Measurements from ENCODE around the gene KRT3.
"Not testable (repeated sequence)": the region's sequence is repeated elsewhere in the genome, so short reads cannot be mapped to it uniquely, and the experiment has no call there.

KRT3 gene

DNA sequence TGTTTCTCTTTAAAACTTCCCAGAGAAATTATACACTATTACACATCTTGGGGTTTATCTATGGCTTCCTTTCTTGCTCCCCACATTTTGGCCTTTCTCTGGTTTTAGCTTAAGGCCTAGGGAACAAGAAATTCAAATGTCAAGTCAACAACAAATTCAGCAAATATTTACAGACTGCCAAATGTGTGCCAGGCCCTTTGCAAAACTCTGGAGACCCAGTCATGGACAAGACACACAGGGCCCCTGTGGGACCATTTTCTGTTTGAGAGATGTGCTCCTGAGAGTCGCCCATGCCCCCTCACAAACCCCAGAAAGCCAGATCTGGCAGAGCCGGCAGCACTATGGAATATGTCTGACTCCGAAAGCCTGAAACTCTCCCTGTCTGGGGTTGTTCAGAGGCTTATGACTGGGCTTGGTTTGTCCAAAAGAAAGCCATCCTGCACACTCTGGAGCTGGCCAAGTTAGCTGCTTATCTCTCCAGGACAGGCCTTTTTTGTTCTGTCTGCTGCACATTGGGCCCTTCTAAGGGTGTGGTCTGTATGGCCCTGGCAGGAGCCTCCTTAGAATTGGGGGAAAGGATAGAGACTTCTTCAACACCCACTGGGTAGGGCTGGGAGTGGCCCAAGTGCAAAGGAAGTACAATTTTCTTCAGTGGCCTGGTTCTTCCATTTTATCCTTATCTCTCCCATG lies 1.1 kb upstream of the KRT3 start:
- DNase-seq, result no peak

DNA sequence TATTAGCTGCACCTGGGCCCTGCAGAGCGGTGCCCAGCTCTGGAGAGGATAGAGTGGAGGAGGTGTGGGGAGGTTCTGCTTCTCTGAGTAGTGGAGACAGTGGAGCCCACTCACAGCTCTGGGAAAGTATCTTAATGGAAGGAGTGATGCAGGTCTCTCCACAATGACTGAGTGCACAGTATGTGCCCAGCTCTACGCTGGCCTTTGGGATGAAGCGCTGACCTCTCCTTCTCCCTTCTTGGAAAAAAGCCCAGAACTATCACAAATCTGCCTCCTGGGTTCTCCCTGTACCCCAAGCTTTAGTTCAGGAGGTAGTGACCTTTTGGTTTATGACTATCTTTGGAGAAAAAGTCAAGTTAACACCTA lies 495 bp upstream of the KRT3 start:
- no peak for DNase-seq

DNA sequence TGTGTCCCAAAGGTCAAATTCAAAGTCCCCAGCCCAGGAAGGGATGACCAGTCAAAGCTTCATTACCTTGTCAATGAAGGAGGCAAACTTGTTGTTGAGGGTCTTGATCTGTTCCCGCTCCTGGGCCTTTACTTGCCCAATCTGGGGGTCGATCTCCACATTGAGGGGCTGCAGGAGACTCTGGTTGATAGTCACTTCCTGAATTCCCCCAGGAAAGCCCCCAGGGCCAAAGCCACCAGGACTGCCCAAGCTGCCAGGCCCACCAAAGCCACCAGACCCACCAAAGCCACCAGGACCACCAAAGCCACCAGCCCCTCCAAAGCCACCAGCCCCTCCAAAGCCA lies 614 bp downstream of the KRT3 start:
- not testable (repeated sequence) for DNase-seq

DNA sequence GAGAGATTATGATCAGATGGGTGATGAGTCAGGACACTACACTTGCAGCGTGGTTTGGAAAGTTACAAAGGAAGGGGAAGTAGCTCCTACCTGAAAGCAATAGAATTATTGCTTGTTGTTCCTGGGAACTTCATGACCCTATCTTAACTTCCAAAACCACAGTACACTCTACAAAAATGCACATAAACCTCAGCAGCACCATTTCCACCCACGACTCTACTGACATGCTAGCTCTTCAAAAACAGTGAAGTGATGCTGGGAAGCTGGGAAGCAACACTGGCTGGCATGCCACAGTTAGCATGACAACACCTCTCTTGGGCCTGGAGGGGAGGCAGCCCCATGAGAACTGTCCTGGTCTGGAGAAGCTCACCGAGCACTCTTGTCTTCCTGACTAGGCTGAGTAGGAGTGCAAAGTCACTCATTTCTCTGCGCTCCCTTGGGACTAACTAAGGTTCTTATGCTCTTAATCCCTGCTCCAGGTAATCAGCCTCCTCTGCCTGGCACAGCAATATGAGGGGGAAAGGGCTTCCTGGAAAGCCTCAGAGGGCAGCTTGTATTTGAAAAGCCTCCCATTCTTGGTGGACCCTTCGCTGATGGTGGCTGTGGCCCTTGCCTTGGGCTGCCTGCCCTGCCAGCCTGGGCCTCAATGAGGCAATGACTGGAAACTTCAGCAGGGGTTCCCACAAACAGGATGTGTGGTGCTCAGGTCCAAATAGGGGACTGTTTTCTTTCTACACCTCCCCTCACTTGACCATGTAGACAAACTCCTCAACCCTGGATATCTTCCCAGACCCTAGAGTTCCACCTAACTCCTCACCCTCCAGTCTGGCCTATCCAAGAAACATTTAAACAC lies 1.2 kb downstream of the KRT3 start:
- DNase-seq, result no peak

DNA sequence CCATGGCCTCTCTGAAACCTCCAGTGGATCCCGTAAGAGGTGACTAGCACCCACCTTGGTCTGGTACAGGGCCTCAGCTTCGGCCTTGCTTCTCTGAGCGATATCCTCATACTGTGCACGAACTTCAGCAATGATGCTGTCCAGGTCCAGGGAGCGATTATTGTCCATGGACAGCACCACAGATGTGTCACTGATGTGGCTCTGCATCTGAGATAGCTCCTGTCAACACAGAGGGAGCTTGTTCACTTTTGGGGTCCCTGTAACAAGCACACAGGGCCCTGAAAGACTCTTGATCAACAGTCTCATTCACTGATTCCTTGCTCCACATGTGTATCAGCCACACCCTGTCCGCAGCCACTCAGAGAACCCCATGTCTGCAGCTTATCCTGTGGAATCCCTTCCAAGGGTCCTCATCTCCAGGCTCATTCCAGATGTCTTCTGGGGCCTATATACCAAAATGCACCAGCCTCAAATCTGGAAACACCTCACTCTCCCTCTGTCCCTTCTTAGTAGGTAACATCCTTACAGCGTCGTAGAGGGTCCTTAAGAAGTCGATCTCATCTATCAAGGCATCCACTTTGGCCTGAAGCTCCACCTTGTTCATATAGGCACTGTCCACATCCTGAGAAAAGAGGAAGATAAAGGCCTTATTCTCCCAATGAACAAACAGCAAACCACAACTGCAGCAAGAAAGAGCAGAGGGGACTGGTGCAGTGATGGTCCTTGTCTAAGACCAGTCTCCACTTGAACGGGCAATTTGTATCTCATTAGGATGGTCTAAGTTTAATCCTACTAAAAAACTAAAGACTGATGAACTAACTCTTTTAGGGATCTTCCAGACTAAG lies 3.5 kb downstream of the KRT3 start:
- no peak for DNase-seq

DNA sequence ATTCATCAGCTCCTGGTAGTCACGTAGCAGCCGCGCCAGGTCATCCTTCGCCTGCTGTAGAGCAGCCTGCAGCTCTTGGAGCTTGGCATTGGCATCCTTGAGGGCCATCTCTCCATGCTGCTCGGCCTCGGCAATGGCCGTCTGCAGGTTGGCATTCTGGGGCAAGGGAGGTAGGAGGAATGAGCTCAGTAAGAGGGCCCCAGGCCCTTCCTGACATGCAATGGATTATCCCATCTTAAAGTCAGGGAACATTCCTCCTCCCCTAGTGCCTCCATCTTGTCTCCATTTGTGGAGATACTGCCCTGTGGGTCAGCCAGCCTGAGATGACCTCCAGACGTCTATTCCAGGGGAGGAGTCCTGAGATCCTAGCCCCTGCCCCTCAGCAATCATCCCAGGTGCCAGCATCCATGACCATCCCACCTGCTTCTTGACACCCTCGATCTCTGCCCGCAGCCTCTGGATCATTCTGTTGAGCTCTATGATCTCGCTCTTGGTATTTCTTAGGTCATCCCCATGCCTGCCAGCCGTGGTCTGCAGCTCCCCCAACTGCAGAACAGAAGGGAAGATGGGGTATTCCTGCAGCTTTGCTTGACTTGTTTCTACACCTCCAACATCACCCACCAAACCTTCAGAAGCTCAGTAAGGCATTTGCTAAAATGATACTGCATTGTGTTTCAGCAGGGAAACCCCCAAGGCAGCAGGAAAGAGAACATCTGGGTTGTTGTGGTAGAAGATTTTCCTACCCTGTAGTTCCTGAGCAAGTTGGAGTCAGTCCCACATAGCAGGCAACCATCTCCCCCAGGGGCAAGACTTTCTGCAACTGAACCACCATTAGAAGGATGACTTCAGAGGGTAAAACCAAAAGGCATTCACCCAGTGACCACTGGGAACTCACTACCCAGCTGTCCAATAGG lies 4.4 kb downstream of the KRT3 start:
- no peak for DNase-seq

DNA sequence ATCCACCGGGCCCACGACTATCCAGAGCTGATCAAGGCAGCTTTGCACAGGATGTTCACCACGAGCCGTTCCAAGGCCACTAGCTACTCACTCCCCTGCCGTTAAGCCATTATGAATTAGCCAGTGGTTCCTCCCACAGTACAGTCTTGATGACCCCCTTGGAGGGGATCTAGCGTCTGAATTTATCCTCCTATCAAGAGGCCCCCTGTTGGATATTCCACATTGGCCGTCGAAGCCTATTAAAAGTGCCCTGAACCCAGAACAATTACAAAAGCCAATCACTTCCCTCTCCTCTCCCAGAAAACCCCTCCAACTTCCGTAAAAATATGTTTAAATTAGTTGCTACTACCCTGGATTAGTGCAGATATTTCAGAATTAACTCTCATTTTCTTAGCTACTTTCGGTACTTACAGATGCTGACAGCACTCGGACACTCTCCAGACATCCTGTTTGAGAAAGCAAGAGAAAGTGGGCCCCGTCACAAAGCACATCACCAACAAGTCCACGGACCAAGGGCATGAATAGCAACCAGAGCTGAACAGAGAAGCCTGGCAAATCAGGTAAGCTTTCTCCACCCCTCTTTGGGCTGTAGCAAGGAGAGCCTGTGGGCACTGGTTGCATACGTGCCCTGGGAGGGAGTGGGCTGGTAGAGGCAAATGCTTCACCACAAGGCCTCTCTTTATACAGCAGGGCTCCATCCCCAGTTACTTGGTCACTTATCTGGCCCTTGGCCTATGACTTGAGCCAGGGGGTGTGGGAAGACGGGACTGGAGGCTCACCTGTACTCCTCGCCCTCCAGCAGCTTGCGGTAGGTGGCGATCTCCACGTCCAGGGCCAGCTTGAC lies 5.3 kb downstream of the KRT3 start:
- DNase-seq, result no peak

DNA sequence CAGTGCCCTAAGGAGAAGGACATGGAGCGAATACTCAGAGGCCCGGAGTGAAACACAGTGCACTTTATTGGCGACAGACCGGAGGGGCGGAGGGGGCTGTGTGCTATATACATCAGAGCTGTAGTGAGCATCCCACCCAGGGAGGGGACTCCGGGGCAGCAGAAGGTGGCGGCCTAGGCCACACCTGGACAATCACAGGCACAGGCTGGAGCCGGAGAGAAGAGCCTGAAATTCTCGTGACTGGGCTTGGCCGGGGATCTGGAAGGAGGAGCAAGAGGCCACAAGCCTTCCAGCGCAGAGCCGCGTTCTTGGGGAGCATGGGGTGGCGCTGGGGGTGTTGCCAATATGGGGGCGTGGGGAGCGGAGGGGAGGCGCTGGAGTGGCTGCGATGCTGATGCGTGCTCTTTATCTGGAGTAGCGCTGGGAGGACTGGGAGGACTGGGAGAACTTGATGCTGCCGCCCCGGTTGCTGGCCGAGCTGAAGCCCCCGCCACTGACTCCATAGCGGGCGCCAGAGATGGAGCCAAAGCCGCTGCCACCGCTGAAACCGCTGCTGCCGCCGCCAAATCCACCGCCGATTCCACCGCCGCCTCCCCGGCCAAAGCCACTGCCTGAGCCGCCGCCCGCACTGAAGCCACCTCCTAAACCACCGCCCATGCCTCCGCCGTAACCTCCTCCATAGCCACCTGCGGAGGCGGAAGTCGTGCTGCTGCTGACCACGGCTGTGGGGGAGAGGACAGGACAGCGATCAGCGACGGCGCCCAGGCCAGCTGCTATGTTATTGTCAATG lies 6.1 kb downstream of the KRT3 start:
- DNase-seq, result no peak

DNA sequence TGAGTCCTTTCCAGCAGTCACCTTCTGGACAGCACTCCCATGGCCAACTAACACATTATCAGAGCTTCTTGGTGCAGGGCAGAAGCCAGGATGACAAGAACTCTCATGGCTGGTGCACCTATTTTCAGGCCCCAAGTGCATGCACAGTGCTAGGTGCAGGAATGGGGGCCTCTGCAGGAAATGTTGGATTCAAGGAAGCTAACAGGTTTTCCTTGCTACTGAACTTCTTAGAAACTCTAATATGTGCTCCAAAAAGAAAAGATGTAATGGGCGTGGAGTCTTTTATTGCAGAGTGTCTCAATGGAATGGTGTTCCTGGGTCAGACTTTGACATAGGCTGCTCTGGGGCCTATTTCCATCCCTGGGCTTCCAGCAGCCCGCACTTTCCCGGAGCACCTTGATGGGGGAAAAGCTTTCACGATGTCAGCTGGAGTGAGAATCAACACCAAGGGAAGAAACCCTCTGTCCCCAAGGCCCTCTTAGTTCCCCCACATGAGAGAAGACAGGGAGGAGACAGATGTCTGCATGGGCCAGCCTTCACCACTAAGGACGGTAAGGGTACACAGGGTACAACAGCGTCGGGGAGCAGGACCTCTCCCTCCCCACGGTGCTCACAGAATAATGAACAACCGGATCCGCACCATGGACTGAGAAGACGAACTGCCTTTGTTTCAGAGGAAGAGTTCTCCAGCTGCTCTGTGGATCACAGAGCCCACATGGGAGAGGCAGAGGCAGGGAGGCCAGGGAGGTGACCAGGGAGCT lies 6.9 kb downstream of the KRT3 start:
- no peak for DNase-seq

DNA sequence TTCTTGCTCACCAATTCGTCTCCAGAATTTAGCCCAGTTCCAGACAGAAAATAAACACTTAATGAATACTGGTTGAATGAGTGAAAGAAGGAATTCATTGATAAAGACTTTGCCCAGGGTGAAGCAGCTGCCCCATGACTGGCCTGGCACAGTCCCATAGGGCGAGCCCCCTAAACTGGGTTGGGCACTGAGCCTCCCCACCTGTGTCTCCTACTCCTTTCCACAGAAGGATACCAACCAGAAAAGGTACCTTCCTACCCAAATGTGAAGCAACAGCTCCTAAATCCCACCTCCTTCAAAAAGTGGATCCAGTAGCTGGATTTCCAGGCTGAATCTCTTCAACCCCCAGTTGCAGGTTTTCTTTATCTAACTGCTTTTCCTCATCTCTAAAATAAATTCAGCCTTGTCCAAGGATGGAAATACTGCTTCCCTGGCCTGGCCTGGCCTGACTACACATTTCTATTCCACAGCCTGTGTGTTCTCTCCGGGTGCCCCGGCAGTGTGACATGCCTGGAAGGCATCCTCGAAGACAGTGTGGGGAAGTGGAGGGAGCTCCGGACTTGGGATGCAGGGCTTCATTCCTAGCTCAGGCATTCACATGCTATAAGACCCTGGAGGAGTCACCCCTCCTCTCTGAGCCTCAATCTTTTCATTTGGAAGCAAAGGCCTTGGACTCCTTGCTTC lies 7.6 kb downstream of the KRT3 start:
- no peak for DNase-seq

DNA sequence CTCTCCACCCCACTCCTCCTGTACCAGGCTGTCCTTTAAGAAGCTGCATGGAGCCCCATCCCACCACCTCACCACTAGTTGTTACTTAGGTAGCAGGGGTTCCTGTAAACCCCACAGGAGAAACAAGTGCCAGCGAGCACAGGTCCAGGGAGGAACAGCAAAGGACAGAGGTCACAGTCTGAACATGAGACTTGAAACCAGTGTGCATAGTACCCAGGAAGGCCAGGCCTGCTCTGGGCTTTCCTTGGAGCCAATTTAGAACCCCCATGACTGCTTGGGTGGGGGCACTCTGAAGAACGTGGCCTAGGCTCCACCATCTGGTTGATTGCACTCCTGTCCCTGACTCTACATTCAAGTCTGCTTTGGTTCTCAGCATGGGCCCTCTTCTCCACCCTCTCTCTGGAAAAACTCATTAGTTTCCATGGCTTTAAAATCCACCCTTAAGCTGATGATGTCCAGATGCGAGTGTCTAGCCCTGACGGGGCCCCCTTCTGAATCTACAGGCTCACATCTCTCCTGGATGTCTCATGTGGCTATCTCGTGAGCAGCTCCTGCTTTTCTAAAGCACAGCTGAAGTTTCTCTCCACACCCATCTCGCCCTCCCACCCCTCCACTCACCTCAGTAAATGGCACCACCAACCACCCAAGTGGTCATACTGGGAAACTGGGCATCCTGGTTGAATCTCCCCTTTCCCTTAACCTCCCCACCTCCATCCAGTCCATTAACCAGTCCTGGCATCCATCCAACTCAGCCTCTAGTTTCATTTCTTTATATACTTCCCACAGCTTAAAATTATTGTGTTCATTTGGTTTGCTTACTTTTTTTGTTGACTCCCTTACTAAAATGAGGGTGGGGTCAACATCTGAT lies 8.4 kb downstream of the KRT3 start:
- no peak for DNase-seq

DNA sequence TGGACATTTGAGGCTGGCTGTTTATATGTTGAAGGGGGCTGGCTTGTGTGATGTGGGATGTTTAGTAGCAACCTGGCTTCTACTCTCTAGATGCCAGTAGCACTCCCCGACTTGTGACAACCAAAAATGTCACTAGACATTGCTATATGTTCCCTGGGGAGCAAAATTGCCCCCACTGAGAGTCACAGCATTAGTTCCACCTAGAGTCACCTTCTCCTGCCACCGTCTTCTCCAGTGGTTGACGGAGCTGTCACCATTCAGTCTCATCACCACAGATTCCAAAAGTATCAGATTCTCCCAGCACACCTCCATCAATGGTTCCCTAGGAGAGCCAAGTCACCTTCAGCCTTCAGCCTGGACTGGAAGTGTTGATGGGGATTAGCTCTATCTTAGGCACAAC lies 11.0 kb downstream of the KRT3 start:
- DNase-seq, result no peak

DNA sequence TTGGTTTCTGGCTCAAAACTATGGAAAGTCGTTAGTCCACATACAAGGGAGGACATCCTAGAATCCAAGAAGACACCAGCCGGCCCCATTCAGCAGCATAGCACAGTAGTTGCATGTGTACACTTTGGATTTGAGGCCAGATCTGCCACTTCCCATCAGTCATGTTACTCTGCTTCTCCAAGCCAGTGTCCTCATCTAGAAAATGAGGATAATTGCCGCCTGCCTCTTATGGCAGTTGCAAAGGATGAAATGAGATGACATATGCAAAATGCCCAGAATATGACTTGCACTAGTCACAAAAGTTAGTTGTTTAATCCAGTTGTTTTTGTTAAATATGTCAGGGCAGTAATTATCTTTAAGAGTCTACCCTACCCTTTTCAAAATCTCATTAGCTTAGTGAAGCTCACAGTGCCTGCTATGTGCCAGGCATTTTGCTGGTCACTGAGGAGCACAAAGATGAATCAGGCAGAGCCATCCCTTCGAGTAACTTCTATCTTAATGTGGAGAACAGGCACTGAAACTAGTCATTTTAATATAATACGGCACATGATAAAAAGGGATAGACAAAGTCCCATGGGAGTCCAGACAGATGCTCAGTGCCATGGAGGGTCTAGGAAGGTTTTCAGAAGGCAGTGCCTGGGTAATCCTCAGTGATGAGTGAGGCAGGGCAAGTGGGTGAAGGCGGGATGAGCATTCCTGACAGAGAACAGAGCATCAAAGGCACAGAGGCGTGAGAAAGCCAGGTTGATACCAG lies 12.2 kb downstream of the KRT3 start:
- DNase-seq, result no peak

DNA sequence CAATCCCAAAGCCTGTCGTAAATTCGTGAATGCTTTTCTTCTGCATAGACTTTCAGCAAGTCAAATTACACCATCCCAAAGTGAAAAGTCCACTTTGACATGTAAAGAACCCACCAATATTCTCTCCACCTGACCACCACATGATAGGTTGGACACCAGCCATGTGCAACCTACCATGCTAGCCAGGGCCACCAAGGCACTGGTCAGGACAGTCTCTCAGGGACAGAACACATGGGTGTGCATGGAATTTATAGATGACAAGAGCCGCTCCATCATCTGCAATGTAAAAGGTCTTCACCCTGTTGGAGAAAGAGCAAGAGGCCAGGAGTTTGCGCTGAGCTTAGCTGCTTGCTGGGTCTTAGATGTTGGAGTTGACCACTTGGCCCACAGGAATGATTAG lies 13.4 kb downstream of the KRT3 start:
- no peak for DNase-seq

DNA sequence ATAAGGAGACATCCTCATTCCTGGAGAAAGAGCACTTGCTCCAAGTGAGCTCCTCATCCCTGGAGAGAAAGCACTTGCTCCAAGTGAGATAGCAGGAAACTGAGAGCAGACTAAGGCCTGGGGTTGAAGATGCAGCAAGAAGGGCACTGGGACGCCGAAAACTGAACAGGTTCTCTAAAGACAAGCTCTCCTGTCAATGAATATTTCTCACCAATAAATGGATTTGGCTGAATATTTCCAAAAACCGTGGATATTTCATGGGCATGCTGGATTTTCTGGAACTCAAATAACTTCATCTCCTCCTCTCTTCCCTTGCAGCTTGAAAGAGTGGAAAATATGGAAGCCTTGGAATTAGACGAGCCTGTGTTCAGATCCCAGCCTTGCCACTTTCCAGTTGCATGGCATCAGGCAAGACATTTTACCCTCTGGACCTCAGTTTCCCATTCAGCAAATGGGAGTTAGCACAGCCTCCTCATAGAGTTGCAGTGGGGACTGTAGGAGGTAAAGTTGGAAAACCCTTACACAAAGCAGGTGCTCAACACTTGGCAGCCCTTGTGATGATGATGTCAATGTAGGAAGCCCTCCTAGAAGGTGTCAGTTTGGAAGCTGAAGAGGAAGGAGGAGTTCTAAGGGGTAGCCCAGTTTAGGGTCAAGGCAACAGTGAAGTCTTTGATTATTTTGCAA lies 14.4 kb downstream of the KRT3 start:
- DNase-seq, result no peak

DNA sequence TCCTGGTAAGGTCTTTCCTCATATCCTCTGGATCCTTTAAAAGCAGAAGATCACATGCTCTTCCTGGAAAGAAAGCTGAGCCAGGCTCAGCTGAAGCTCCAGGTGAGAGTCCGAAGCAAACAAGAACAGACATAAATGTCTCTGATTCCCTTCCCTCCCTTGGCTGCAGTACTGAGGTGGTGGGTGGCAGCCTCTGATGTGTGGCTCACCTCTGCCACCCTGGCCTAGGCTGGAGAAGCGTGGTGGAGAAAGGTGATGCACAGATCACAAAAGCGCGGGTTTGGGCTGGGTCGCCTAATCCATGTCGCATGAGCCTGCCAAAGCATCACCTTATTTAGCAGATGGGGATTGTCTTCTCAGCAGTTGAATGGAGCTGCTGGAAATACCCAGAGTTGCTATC lies 16.0 kb downstream of the KRT3 start:
- DNase-seq, result no peak

DNA sequence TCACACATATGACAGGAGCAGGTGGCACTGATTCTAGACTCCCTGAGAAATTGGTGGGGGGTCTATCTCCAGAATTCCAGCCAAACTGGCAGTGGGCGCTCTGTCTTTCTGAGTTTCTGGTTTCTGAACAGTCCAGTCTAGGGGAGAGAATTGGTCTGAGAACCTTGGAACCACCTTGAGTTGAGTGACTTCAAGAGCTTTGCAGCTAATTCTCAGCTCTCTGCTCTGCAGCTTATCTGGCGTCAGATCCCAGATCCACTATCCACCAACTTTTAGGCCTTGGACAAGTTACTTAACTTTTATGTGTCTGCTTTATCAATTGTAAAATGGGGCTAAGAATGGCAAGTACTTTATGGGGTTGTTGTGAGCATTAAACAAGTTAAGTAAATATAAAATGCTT lies 17.1 kb downstream of the KRT3 start:
- DNase-seq, result no peak
